Hematopoietic multipotent progenitor cell treated with erythropoietin and hydrocortisone succinate and interleukin-3 and kit ligand, for 4 days (in vitro differentiated cells): Measurements from ENCODE around the gene MGAT1.

Source experiments
- DNase-seq: peaks from one replicate; pipeline ENCODE4 v3.0.0-alpha.2; 2015

Gene MGAT1

GRCh38 chr5:180823940-180824629 lies 21.5 kb upstream of the MGAT1 start:
- DNase-seq: no peak

- DNase-seq: no peak
Measured at GRCh38 chr5:180823346-180823745, 20.7 kb upstream of the MGAT1 start.

GRCh38 chr5:180821538-180821937 lies 18.9 kb upstream of the MGAT1 start:
- DNase-seq: no peak

GRCh38 chr5:180820788-180821321 lies 18.2 kb upstream of the MGAT1 start:
- no peak for DNase-seq

- DNase-seq: no peak
Measured at GRCh38 chr5:180818677-180819341, 16.2 kb upstream of the MGAT1 start.

- no peak for DNase-seq
Measured at GRCh38 chr5:180817893-180818674, 15.5 kb upstream of the MGAT1 start.

GRCh38 chr5:180816608-180817534 lies 14.3 kb upstream of the MGAT1 start:
- peak; percentile 46 for DNase-seq

- DNase-seq: peak; percentile 37
Measured at GRCh38 chr5:180815293-180815917, 12.8 kb upstream of the MGAT1 start.

GRCh38 chr5:180813420-180813819 lies 10.8 kb upstream of the MGAT1 start:
- no peak for DNase-seq

- no peak for DNase-seq
Measured at GRCh38 chr5:180811623-180812124, 9.1 kb upstream of the MGAT1 start.

- peak; percentile 84 for DNase-seq
Measured at GRCh38 chr5:180810959-180811622, 8.5 kb upstream of the MGAT1 start.

GRCh38 chr5:180810210-180810958 lies 7.8 kb upstream of the MGAT1 start:
- peak; percentile 98 for DNase-seq

- peak; percentile 97 for DNase-seq
Measured at GRCh38 chr5:180809403-180810209, 7.0 kb upstream of the MGAT1 start.

- no peak for DNase-seq
Measured at GRCh38 chr5:180808461-180809000, 5.9 kb upstream of the MGAT1 start.

GRCh38 chr5:180807654-180808414 lies 5.2 kb upstream of the MGAT1 start:
- DNase-seq: no peak

- no peak for DNase-seq
Measured at GRCh38 chr5:180807046-180807445, 4.4 kb upstream of the MGAT1 start.

- DNase-seq: peak; percentile 41
Measured at GRCh38 chr5:180806351-180807011, 3.9 kb upstream of the MGAT1 start.

GRCh38 chr5:180804129-180804618 lies 1.6 kb upstream of the MGAT1 start:
- no peak for DNase-seq
